ENCODE measurements around the gene KIF25.

KIF25 gene

GRCh38 chr6:168020242-168020641 lies 22.8 kb downstream of the KIF25 start:
- no peak for FAIRE-seq

DNA sequence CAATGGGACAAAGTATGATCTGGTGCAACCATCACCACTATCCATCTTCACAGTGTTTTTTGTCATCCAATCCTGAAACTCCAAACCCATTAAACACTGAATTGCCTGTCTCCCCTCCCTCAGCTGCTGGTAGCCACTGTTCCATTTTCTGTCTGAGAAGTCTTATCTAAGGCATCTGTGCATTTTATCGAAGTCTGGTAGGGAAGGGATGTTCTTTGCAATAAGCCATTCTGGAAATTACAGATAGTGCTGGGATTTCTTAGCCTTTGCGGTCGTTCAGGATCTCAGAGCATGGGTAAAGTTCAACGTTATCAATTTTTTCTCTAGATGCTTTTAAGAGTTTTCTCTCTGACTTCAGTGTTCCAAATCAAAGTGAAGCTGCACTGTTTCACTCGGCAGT lies 24.1 kb downstream of the KIF25 start:
- FAIRE-seq = no peak

- no peak for FAIRE-seq
Measured at GRCh38 chr6:168022488-168023321, 25.2 kb downstream of the KIF25 start.

DNA sequence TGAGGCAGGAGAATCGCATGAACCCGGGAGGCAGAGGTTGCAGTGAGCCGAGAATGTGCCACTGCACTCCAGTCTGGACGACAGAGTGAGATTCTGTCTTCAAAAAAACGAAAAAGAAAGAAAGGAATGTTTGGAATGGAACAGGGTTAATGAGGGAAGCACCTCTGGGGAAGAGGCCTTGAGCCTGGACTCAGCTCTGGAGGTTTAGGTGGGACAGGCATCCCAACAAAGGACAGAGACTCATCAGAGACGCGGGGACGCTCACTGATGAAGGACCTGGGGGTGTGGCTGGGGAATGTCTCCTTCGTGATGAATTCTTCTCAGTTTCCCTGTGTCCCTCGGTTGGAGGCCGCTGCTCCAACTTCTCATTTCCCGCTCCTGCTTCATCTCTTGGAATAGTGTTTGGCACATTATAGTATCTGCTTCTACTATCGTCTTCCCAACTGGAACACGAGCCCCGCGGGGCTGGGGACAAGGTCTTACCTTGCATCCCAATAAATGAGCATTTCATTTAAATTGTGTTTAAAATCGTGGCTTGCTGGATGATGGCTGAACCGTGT lies 27.6 kb downstream of the KIF25 start:
- no peak for FAIRE-seq

GRCh38 chr6:168025831-168026710 lies 28.6 kb downstream of the KIF25 start:
- FAIRE-seq = no peak

- no peak for FAIRE-seq
Measured at GRCh38 chr6:168026925-168027324, 29.5 kb downstream of the KIF25 start.

DNA sequence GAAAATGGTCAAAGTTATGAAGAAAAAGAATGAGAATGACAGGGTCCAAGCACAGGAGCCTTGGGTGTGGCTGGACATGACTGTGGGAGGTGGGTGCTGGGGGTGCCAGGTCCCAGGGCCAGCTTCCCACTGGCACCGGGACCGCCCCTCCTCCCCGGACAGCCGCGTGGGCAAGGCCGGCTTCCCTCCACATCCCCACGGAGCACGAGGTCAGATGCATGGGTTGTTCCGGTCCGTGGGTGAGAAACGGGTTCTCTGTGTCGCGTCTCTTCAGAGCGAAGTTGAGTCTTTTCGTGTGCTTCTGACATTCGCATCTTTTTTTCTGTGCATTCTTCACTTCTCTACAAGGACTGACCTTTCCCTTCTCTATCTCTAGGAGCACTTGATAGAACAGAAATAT lies 30.1 kb downstream of the KIF25 start:
- FAIRE-seq = no peak

- FAIRE-seq = no peak
Measured at GRCh38 chr6:168028181-168028580, 30.7 kb downstream of the KIF25 start.

GRCh38 chr6:168029459-168030217 lies 32.2 kb downstream of the KIF25 start:
- no peak for FAIRE-seq

GRCh38 chr6:168030218-168030746 lies 32.8 kb downstream of the KIF25 start:
- no peak for FAIRE-seq

DNA sequence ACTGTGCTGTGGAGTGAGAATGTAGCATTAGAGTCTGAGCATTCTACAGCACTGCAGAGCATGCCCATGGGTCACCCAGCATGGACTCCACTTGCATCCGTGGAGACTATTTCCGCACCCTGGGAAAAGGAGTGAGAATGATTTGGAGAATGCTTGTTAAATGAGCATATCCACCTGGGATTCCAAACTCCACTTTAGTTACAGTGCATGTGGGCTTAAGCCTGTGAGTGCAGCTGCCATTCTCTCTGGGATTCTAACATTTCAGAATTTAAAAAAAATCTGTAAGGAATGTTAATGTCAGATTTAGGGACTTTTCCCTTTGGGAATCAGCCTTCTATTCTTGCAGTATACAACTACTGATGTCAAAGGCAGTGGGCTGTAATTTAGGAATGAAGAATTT lies 33.4 kb downstream of the KIF25 start:
- FAIRE-seq = no peak

- no peak for FAIRE-seq
Measured at GRCh38 chr6:168031411-168031971, 34.0 kb downstream of the KIF25 start.

GRCh38 chr6:168032005-168032760 lies 34.7 kb downstream of the KIF25 start:
- no peak for FAIRE-seq

DNA sequence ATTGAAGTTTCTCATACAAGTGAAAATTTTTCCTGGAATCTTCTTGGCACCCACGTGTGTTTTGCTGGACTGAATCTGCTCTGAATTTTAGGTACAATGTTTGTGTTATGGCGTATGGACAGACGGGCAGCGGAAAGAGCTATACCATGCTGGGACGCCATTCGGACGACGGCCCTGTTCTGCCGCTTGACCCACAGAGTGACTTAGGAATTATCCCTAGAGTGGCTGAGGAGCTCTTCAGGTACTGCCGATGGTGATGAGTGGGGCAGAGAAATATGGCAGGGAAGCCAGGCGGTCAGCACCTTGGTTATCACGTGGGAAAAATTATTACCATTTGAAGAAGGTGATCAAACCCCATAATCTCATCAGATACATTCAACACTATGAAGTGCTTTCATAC lies 36.3 kb downstream of the KIF25 start:
- no peak for FAIRE-seq

- no peak for FAIRE-seq
Measured at GRCh38 chr6:168034537-168034936, 37.1 kb downstream of the KIF25 start.

GRCh38 chr6:168035098-168035660 lies 37.7 kb downstream of the KIF25 start:
- no peak for FAIRE-seq

- FAIRE-seq = no peak
Measured at GRCh38 chr6:168035661-168036545, 38.4 kb downstream of the KIF25 start.

- FAIRE-seq = no peak
Measured at GRCh38 chr6:168037242-168037641, 39.8 kb downstream of the KIF25 start.

GRCh38 chr6:168037856-168038255 lies 40.4 kb downstream of the KIF25 start:
- no peak for FAIRE-seq

GRCh38 chr6:168038576-168039140 lies 41.2 kb downstream of the KIF25 start:
- FAIRE-seq = no peak

All from TTC549 (cell line).